NCI-H446 treated with DMSO at 0.1 percent for 48 hours (cell line): Measurements from ENCODE around the gene RNU4-1.
"Not testable (repeated sequence)": the region's sequence is repeated elsewhere in the genome, so short reads cannot be mapped to it uniquely, and the experiment has no call there.

Source experiments
- DNase-seq: peaks from one replicate; lab custom pipeline; 2025; lab: John Stamatoyannopoulos, UW

The RNU4-1 gene

DNA sequence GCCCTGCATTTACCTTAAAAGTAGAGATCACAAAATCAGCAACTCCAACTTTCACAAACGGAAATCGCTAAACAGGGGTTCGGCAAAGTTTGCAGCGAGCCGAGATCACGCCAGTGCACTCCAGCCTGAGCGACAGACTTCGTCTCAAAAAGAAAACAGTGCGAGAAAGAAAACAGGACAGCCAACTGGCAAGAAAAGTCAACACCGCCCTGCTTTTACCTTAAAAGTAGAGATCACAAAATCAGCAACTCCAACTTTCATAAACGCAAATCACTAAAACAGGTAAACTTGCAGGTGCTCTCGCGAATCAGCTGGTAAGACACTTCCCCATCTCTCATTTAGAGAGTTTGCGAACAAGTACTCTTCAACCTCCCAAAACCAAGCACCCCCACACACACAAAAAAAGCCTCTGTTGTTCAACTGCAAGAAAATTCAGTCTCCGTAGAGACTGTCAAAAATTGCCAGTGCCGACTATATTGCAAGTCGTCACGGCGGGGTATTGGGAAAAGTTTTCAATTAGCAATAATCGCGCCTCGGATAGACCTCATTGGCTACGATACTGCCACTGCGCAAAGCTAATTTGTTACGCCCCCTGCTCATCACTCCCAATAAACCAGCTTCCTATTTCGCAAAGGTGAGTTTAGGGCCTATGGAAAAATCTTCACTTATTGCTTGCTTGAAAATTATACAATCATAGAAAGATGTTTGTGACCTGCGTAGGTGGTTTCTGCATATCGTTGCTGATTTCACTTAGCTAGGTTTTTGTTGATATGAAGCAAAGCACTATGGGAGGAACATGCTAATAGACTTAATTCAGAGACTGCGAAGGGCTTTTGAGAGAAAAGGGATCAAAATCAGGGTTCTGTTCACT, at the start of gene RNU4-1:
Gene RNU4-1, minus strand, starts transcription at position 577 of the 871 bp plus-strand sequence.
- peak; percentile 99 for DNase-seq

DNA sequence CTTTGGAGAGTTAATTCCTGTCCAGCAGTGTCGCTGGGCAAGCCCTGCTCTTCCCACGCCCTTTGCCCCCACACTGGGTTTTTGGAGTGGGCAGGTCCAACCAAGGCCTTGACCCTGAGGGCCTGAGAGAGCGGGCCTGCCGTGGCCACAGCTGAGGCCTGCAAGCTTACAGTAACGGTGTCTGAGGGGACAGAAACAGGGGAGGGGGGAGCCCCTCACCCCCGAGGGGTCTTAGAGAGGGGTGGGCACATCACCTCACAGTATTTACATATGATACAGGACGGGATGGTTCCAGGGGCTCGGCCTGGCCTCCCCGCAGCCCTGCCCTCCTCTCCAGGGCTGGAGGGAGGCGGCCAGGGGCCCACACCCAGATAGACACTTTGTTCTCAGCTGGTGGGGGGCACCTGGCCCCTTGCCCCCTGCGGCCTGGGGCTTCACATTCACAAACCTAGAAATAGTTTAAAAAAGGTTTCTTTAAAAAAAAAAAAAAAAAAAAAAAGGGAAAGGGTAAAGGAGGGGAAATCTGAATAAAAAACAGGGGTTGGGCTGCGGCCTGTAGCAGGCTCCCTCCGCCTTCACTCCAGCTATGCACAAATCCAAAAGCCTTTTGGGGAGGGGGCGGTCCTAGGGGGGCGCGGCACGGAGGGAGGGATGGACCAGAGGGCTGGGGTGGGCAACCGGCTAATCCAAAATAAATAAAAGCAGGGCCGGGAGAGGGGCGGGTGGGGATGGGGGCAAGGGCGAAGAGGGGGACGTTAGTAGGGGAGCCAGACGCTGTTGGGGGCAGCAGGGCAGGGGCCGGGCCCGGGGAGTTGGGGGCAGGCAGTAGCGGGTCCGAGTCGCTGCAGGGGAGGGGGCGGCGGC, 49.4 kb upstream of the RNU4-1 start:
- no peak for DNase-seq

DNA sequence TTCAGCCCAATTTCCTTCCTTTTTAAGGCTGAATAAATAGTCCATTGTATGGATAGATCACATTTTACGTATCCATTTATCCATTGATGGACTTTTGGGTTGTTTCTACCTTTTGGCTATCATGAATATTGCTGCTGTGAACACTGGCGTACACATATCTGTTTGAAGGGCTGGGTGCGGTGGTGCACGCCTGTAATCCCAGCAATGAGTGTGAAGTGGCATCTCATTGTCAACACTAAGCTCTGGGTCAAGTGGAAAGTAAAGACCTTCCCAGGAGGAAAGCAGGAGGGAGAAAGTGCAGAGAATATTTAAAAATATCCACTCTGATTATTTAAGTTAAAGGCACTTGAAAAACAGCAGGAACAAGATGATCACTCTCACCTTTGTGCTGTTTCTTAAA, 46.2 kb upstream of the RNU4-1 start:
- no peak for DNase-seq

DNA sequence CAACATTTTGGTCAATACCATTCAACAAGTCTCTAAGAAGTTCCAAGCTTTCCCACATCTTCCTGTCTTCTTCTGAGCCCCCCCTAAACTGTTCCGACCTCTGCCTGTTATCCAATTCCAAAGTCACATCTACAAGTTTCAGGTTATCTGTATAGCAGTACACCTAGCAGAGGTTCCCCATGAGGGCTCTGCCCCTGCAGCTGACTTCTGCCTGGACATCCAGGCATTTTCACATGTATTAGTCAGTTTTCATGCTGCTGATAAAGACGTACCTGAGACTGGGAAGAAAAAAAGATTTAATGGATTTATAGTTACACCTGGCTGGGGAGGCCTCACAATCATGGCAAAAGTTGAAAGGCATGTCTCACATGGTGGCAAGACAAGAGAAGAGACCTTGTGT, 44.7 kb upstream of the RNU4-1 start:
- DNase-seq = no peak

DNA sequence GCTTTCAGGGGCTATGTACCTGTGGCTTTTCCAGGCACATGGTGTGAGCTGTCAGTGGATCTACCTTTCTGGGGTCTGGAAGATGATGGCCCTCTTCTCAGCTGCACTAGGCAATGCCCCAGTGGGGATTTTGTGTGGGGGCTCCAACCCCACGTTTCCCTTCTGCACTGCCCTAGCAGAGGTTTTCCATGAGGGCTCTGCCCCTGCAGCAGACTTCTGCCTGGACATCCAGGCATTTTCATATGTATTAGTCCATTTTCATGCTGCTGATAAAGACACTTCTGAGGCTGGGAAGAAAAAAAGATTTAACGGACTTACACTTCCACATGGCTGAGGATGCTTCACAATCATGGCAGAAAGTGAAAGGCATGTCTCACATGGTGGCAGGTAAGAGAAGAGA, 43.4 kb upstream of the RNU4-1 start:
- DNase-seq = not testable (repeated sequence)

DNA sequence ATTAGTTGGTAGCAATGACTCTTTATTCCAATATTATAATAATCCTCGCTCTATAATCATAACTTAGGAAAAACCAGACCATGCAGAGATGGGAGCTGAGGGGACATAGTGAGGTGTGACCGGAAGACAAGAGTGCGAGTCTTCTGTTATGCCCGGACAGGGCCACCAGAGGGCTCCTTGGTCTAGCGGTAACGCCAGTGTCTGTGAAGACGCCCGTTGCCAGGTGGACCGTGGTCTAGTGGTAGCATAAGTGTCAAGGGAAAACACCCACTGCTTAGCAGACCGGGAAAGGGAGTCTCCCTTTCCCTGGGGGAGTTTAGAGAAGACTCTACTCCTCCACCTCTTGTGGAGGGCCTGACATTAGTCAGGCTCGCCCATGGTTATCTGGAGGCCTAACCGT, 42.4 kb upstream of the RNU4-1 start:
- not testable (repeated sequence) for DNase-seq

DNA sequence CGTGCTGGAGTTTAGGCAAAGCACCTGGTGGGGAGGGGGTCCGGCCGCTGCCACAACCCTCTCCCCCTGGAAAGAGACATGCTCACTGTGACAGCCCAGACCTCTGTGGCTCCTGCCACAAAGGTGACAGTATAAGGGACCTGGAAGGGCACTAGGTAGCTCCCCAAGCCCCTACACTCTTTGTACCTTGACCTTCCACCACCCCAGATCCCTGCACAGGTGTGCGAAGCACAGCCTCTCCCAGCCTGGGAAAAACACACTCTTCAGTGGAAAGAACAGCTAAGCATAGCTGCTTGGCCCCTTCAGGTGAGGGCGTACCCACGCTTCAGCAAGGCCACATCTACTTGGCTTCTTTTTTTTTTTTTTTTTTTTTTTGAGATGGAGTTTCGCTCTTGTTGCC, 39.5 kb upstream of the RNU4-1 start:
- DNase-seq = no peak

DNA sequence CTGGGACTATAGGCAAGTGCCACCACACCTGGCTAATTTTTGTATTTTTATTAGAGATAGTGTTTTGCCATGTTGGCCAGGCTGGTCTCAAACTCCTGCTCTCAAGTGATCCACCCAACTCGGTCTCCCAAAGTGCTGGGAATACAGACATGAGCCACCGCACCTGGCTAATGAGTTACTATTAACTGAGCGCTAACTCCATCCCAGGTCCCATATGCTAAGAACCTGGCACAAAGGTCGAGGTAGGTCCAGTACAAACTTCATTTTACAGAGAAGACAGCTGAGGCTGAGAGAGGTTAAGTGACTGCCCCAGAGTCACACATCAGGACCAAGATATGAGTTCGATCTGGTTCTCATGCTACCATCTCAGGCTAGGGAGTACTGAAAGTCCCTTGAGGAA, 39.0 kb upstream of the RNU4-1 start:
- no peak for DNase-seq

DNA sequence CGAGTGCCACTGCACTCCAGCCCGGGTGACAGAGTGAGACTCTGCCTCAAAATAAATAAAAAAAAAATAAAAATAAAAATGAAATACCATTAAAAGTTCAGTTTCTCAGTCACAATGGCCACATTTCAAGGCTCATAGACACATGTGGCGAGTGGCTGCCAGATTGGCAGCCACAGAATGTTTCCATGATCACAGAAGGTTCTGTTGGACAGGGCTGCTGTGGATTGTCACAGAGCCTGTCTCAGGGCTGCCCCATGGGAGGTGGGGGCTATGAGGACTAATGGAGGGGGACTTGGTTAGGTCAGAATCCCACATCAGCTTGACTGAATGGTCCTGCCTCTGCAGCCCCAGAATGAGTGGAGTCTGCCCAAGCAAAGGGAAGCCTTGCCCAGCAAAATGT, 38.4 kb upstream of the RNU4-1 start:
- no peak for DNase-seq

DNA sequence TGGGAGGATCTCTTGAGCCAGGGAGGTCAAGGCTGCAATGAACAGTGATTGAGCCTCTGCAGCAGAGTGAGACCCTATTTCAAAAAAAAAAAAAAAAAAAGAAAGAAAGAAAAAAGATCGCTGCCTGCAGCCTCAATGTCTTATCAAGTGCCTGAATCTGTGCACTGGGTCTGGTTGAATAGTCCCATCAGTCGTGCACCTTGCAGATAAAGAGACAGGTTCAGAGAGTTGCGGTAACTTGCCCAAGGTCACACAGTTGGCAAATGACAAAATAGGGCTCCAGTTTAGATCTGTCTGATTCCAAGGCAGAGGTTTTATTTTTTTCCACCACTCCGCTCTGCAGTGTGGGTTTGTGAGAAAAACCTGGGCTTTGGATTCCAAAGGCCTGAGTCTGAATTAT, 35.2 kb upstream of the RNU4-1 start:
- DNase-seq = no peak

DNA sequence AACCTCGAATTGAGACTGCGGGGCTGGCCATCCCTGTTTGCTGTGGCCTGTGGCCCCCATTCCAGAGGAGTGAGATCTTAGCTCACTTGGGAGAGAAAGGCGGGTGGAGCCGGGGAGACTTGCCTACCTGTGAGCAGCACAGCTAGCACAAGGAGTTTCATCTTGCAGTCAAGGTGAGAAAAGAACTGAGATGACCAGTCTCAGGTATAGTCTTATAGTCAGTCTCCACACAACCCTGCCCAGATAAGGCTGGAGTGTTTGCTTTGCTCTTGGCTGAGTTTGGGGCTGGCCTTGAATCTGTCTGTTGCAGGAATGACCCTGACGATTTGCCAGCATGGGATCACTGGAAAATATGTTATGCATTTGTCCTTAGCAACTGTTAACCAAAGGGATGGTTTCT, 34.6 kb upstream of the RNU4-1 start, which contains the start of gene PLA2G1B:
Gene PLA2G1B, minus strand, starts transcription at position 187 of the 400 bp plus-strand sequence. Its CDS starts 26 bp downstream, at position 161.
- no peak for DNase-seq

DNA sequence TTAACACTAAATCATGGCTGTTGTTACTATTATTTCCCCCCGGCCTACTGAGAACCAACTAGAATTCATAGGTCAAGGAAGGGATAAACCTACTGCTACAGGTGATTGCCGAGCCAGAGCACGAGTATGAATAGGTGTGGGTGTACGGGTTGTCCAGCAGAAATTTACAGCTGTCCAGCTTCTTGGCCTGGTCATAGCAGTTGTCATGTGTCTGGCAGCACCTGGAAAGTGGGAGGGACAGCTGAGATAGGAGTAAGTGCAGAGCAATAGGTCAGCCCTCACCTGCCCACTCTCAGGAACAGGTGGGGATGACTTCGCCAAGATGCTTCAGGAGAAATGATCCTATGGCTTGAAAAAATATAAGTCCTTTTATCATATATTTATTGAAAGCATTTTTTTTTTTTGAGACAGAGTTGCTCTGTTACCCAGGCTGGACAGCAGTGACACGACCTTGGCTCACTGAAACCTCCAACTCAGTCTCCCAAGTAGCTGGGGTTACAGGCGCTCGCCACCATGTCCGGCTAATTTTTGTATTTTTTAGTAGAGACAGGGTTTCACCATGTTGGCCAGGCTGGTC, 31.9 kb upstream of the RNU4-1 start:
- no peak for DNase-seq

DNA sequence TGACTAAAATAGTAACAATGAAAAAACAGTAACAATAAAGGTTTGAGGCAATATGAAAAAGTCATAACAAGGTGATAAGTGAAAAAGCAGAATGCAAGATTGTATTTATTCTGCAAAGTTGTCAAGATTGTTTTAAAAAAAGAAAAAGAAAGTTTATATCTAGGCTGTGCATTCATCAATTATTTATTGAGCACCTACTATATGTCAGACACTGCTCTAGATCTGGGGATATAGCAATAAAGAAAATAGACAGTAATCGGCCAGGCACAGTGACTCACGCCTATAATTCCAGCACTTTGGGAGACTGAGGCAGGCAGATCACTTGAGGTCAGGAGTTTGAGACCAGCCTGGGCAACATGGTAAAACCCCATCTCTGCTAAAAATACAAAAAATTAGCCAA, 30.7 kb upstream of the RNU4-1 start:
- DNase-seq = no peak

DNA sequence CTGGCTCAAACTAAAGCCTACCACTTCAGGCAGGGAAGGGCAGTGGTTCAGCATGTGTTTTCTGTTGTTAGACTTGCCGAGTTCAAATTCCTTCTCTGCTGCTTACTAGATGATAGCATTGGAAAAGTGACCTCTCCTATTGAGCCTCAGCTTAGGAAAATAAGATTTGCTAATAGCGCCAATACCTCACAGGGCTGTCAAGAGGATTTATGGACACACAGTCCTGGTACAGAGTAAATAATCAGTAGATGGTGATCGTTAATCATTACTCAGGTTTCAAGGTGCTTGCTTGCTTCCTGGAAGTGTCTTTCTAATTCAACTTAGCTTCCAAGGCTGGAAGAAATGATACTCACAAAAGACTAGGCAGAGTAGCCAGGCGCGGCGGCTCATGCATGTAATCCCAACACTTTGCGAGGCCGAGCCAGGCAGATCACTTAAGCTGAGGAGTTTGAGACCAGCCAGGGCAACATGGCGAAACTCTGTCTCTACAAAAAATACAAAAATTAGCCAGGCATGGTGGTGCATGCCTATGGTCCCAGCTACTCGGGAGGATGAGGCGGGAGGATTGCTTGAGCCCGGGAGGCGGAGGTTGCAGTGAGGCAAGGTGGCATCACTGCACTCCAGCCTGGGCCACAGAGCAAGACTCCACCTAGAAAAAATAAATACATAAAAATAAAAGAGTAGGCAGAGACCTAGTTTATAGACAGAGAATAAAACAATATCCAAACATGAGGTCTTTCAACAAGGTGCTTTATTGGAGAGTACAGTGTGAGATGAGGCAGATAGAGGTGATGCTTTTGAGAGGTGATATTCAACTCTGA, 28.6 kb upstream of the RNU4-1 start:
- no peak for DNase-seq

DNA sequence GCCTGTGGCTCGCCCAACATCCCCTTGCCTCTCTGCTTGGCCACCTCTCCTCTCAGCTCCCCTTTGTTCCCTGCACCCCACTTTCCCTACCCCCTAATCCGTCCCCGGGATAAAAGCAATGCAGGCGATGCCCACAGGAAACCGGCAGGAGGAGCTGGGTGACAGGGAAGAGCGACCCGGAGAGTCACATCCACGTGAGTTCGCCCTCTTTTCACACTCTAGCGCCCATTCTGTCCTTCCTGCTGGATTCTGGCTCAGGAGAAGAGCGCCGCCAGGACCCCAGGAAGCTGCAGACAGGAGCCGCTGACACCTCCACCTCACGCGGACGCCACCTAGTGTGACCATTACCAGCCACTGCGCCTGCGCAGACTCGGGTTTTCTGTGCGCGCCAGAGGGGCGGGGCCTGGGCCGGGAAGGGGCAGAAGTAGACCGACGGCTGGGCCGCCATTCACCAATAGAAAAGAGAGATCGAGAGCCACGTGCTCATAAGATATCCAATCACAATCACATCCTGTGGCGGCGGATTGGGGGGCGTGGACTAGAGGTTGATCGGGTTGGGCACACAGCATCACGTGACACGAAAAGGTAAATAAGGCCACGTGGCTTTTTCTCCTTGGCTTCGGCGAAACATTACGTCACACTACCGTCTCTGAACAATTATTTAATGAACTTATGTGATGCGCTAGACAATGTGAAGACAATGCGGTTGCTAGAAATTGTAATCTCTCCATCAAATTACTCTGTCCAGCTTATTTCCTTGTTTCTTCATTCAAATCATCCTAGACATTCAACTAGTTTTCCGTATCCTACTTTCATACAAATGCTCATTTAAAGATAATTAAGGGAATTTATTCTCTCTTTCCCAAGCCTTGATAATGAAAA, 24.4 kb upstream of the RNU4-1 start:
- DNase-seq = peak; percentile 99

DNA sequence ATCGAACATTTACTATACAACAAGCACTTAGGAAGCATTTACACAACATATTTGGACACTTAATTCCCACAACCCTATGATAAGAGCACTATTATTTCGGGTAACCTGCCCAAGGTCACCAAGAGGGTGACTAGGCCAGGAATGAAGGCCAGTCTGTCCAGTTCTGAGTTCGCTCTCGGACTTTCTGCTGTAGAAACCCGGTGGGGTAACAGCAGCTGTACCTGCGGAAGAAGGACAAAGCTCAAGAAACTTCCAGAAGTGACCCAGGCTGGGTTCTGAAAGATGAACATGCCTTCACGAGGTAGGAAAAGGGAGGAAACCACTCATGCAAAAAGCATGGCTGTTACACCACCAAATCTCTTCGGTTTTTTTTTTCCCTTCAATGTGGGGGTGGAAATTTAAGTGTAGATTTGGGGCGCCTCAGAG, 23.8 kb upstream of the RNU4-1 start:
- DNase-seq = no peak

DNA sequence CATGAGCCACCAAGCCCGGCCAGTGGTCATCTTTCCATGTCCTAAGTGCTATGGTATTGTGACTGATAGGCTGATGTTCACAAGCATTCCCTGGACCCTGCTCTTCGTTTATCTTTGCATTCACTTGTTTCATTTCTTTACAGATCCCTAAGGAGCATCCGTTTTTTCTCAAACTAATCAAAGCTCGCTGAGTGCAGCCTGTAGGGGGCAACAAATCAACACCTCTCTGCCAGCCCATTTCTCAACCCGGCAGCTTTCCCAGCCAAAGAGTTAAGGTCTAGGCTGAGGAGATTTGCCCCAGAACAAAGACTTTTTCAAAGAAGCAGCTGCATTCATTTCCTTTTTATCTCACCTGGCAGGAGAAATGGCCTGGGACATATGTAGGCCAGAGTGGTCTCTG, 21.2 kb upstream of the RNU4-1 start:
- DNase-seq = no peak

DNA sequence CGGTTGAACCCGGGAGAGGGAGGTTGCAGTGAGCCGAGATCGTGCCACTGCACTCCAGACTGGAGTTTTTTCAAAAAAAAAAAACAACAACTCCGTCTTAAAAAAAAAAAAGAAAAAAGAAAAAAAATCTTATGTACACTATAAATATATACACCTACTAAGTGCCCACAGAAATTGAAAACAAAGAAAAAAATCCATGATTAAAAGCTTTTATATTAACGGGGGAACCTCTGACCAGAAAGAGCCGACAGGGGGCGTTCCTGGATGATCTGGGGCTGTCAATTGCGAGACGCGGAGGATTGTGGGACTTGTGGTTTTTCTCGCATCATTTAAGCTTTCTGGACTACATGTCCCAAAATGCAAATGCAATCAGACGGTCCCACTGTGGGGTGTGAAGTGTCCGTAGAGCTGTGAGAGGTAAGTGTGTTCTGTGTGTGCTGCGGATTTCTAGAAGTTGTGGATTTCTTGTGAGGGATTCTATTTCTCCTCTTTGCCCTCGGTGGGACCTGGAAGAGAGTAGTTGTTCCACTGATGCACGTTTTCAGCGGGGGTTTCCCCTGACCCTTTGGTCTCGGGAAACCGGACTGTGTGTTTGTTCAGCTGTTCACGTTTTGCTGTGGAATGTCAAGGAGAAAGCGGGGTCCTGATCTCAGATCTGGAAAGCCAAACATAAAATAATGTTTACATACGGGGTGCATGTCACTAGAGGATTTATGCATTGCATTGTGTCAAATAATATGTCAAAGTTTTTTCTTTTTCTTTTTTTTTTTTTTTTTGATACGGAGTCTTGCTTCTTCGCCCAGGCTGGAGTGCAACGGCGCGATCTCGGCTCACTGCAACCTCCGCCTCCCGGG, 9.2 kb upstream of the RNU4-1 start, which contains the start of gene SIRT4:
Gene SIRT4, plus strand, starts transcription at position 360 of the 854 bp plus-strand sequence. CDS start 1,241 bp downstream, outside the sequence.
- peak; percentile 88 for DNase-seq

DNA sequence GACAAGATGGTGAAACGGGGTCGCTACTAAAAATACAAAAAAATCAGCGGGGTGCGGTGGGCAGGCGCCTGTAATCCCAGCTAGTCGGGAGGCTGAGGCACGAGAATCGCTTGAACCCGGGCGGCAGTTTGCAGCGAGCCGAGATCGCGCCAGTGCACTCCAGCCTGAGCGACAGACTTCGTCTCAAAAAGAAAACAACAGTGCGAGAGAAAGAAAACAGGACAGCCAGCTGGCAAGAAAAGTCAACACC, 701 bp downstream of the RNU4-1 start:
- DNase-seq = no peak
